Measurements from ENCODE around the gene ALOXE3. TPM values are rescaled to one million over a fixed set of nuclear protein-coding genes. Genes with fewer than 3 reads are reported as not detected.
"Not testable (repeated sequence)": the region's sequence is repeated elsewhere in the genome, so short reads cannot be mapped to it uniquely, and the experiment has no call there.

Gene ALOXE3
- total RNA-seq, 1 donor from 2014 or later = not detected

- peak; percentile 87 for DNase-seq (ENCODE audit: low spot score)
- no peaks in the 10 kb centered on the region for H3K36me3 ChIP-seq
- Mint-ChIP-seq H3K36me3 (no peaks in the 10 kb centered on the region), H3K4me3 (peak overlapping the region; percentile 90), H3K9me3 (peaks cover 5% of the 10 kb centered on the region), H3K4me1 (peaks cover under 1% of the 10 kb centered on the region), H3K27ac (no peak overlapping the region), H3K27me3 (ENCODE audit: insufficient read depth, low read depth) (peaks cover 37% of the 10 kb centered on the region)
- H3K4me1 ChIP-seq = peaks cover 4% of the 10 kb centered on the region
- no peaks in the 10 kb centered on the region for H3F3A ChIP-seq (ENCODE audit: low read depth)
- peak overlapping the region; percentile 98 for H2AFZ ChIP-seq (replicated peaks)
- H3K4me3 ChIP-seq = peak overlapping the region; percentile 69
- H3K79me2 ChIP-seq (ENCODE audit: low read depth) = no peaks in the 10 kb centered on the region
- no peak overlapping the region for H3K9ac ChIP-seq
- no peaks in the 10 kb centered on the region for H4K20me1 ChIP-seq (ENCODE audit: low read depth)
- TF ChIP-seq EZH2phosphoT487 (IDR thresholded peaks at IDR 0.05) = peak; percentile 10
- peak; percentile 79 for TF ChIP-seq CTCF (IDR thresholded peaks at IDR 0.05)
- peak; percentile 58 for TF ChIP-seq EZH2 (IDR thresholded peaks at IDR 0.05)
- no peak overlapping the region for H3K27ac ChIP-seq
- peaks cover 74% of the 10 kb centered on the region for H3K27me3 ChIP-seq
- peak overlapping the region; percentile 89 for H3K4me2 ChIP-seq
- no peaks in the 10 kb centered on the region for H3K9me3 ChIP-seq (ENCODE audit: low read depth)
Observed at GRCh38 chr17:8079291-8080207, 38.8 kb downstream of the ALOXE3 start.

- not testable (repeated sequence) for H4K20me1 ChIP-seq (ENCODE audit: low read depth); H3K4me1 ChIP-seq; H3K79me2 ChIP-seq (ENCODE audit: low read depth); H3K4me2 ChIP-seq; H3K27ac Mint-ChIP-seq; H3K4me3 ChIP-seq; H3K9ac ChIP-seq; H3K9me3 Mint-ChIP-seq; H3K9me3 ChIP-seq (ENCODE audit: low read depth); DNase-seq (ENCODE audit: low spot score); H2AFZ ChIP-seq (replicated peaks); H3K36me3 Mint-ChIP-seq; H3K27ac ChIP-seq; H3K36me3 ChIP-seq; H3F3A ChIP-seq (ENCODE audit: low read depth)
- H3K27me3 Mint-ChIP-seq (ENCODE audit: insufficient read depth, low read depth) = peaks cover 50% of the 10 kb centered on the region
- H3K27me3 ChIP-seq = peaks cover 90% of the 10 kb centered on the region
- peak overlapping the region; percentile 41 for H3K4me3 Mint-ChIP-seq
- peaks cover 15% of the 10 kb centered on the region for H3K4me1 Mint-ChIP-seq
Observed at GRCh38 chr17:8077939-8078338, 40.4 kb downstream of the ALOXE3 start.

GRCh38 chr17:8076502-8077266 is 41.6 kb downstream of the ALOXE3 start:
- no peak overlapping the region for H3K4me2 ChIP-seq
- Mint-ChIP-seq H3K9me3 (peaks cover 8% of the 10 kb centered on the region), H3K27me3 (ENCODE audit: insufficient read depth, low read depth) (peaks cover 61% of the 10 kb centered on the region), H3K4me1 (peaks cover 19% of the 10 kb centered on the region), H3K4me3 (no peak overlapping the region), H3K27ac (no peak overlapping the region), H3K36me3 (peaks cover 2% of the 10 kb centered on the region)
- H3K27me3 ChIP-seq = peaks cover 99% of the 10 kb centered on the region
- H3K27ac ChIP-seq = no peak overlapping the region
- peaks cover 15% of the 10 kb centered on the region for H3K4me1 ChIP-seq
- H3K9ac ChIP-seq = no peak overlapping the region
- no peaks in the 10 kb centered on the region for H3F3A ChIP-seq (ENCODE audit: low read depth)
- H3K36me3 ChIP-seq = no peaks in the 10 kb centered on the region
- no peak overlapping the region for H2AFZ ChIP-seq (replicated peaks)
- no peak for DNase-seq (ENCODE audit: low spot score)
- H3K4me3 ChIP-seq = no peak overlapping the region
- H3K9me3 ChIP-seq (ENCODE audit: low read depth) = no peaks in the 10 kb centered on the region
- peaks cover 12% of the 10 kb centered on the region for H4K20me1 ChIP-seq (ENCODE audit: low read depth)
- TF ChIP-seq EZH2 (IDR thresholded peaks at IDR 0.05) (no peak), EZH2phosphoT487 (IDR thresholded peaks at IDR 0.05) (no peak), CTCF (IDR thresholded peaks at IDR 0.05) (no peak)
- H3K79me2 ChIP-seq (ENCODE audit: low read depth) = no peaks in the 10 kb centered on the region

Data from neural progenitor cell (in vitro differentiated cells).